NCI-H2196 (cell line): ENCODE measurements around the gene BAAT.

Source experiments
- DNase-seq: peaks from one replicate; lab custom pipeline; 2025; ENCODE audit not compliant: unreplicated experiment; lab: John Stamatoyannopoulos, UW

The BAAT gene

GRCh38 chr9:101398930-101399642 lies 14.3 kb upstream of the BAAT start:
- peak; percentile 17 for DNase-seq

DNA sequence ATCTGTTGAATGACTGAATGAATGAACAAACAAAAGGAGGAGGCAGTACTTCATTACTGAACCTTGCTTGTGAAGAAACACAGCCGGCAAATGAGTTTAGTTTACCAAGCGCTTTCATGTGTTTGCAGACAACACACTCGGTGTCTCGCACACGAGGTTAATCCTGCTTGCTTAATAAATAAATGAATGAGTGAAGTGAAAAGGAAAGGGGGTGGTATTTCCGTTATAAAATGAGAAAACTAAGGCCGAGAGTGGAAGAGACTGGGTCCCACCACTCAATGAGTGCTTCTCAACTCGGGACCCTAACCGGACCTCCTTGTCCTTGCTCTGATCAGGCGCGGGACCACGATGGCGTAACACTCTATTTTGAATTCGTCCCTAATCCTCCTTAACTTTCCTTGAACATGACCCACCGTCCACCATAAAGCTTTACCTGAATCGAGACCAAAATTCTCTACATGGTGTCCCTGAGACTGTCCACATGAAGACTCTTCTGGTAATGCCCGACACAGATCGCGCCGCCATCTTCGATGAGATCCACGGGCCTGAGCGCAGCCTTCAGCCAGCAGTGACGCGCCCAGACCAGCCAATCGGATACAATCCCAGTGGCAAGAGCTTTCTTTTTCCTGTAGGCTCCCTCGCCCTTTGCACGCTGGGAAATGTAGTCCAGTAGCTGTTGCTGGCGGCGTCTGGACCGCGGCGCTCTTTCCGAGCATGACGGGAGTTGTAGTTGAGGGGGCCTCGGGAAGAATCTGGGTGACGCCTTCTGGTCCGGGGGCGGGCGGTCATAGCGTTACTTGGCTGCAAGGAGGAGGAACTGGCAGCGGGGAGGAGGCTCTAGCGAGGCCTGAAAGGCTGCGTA lies 13.5 kb upstream of the BAAT start, which contains the start of the genes MRPL50 and ZNF189:
MRPL50 (minus strand) TSS at position 551 of the 862 bp plus-strand sequence; CDS start at position 525, 26 bp downstream.
ZNF189 (plus strand) TSS at position 784 of the 862 bp plus-strand sequence. CDS start 306 bp downstream, outside the sequence.
- peak; percentile 96 for DNase-seq

DNA sequence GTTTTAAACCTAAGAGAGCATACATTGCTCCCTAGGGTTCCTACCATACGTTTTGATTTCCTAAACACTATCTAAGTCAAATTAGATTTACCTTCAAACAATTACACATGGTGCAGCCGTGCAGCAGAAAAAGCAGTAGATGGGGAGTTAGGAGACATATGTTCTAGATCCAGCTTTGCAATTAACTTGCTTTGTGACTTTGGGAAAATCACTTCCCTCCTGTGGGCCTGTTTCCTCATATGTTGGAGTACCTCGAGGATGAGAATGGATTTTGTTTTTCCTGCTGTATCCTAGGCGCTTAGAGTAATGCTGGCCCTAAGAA lies 12.9 kb upstream of the BAAT start:
- DNase-seq = no peak

DNA sequence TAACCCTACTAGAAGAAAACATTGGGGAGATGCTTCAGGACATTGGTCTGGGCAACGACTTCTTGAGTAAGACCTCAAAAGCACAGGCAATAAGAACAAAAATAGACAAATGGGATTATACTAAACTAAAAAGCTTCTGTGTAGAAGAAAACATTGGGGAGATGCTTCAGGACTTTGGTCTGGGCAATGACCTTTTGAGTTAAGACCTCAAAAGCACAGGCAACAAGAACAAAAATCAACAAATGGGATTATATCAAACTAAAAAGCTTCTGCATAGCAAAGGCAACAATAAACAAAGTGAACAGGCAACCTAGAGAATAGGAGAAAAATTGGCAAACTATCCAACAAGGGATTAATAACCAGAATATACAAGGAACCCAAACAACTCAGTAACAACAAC lies 9.9 kb upstream of the BAAT start:
- DNase-seq = no peak

DNA sequence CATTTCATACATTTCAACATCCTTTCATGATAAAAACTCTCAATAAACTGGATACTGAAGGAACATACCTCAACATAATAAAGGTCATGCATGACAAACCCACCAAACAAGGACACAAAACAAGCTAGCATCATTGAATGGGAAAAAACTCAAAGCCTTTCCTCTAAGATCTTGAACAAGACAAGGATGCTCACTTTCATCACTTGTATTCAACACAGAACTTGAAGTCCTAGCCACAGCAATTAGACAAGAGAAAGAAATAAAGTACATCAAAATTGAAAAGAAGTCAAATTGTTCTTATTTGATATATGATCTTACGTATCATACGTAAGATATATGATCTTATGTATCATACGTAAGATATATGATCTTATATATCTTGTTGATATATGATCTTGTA lies 8.3 kb upstream of the BAAT start:
- DNase-seq = no peak

GRCh38 chr9:101388507-101388993 lies 3.7 kb upstream of the BAAT start:
- peak; percentile 13 for DNase-seq

- peak; percentile 71 for DNase-seq
Measured at GRCh38 chr9:101387871-101388506, 3.2 kb upstream of the BAAT start.

GRCh38 chr9:101383361-101383760 lies 1.4 kb downstream of the BAAT start:
- DNase-seq = no peak

DNA sequence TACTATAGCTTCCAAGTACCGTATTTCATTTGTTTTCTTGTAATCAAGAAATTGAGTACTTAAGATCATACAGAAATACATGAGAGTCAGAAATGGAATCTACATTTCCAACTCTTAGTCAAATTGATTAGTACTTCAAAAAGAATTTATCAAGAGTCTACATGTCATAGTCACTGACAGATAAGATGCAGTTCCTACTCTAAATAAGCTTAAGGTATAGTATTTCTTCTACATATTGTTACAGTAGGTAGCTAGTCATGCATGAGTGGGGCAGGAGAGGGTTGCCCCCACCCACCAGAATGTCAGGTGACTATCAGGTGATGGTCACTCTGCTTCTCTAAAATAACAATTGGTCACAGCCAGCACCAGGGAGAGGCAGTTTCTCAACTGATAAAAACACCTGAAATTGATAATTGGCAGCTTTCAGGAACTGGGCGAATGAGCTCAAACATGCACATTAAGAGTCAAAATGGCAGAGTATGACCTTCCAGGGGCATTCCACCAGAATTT lies 2.9 kb downstream of the BAAT start:
- DNase-seq = no peak

- no peak for DNase-seq
Measured at GRCh38 chr9:101381118-101381517, 3.7 kb downstream of the BAAT start.

- DNase-seq = no peak
Measured at GRCh38 chr9:101380295-101380694, 4.5 kb downstream of the BAAT start.

DNA sequence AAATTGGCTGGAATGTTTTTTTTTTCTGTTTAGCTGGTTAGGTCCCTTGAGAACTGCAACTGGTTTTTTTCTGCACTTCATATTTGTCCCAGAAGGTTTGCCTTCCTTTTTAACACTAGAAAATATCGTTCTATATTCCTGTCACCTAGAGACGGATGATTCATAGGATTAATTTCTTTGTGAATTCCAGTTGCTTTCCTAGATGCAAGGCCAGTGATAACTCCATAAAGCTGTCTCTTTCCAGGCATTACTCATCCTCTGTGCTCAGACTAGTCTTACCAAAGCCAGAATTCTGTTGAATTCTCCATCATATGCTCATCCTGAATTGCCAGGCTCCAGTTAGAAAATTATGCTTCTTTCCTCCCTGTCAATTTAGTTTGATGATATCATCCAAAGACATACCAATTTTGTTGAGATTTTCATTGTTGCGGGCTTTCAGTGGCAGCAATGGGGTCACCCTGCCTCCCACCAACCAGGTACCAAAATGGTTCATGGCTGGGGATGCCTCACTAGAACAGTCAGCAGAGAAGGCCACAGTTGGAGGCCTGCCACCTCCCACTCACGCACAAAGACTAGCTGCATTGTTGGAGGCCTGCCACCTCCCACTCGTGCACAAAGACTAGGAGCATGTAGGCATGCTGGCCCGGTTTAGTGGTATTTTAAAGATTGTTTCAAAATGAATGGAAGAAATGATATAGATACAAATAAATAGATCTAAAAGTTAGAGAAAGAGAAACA lies 8.5 kb downstream of the BAAT start:
- DNase-seq = no peak

DNA sequence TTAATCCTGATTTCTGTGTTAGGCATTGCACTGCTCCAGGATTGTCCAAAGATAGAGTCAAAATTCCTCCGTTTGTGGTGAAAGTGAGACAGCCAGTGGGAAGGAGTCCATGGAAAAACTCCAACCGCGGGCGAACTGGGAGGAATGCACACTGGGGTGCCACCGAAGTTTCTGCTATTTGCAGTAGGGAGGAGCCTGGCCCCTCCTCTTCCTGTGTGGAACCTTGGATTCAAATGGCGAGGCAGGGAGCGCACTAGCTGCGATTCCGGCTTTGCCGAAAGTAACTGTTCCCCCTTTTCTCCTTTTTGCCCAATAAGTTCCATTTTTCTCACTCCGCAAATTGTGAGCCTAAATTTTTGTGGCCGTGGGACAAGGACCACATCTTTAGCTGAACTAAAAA lies 9.3 kb downstream of the BAAT start:
- DNase-seq = no peak

GRCh38 chr9:101372327-101373118 lies 12.3 kb downstream of the BAAT start:
- peak; percentile 7 for DNase-seq

DNA sequence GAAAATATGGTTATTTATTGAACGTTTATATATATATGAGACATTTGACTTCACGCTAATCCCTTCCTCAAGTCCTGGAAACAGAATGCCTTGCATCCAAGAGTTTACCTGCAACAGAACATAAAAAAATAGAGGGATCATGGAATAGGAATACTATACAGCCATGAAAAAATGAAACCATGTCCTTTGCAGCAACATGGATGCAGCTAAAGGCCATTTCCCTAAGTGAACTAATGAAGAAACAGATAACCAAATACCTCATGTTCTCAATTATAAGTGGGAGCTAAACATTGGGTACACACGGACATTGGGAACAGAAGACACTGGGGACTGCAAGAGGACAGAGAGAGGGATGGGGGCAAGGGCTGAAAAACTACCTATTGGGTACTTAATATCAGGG lies 13.0 kb downstream of the BAAT start:
- DNase-seq = no peak

GRCh38 chr9:101369884-101370531 lies 14.8 kb downstream of the BAAT start:
- no peak for DNase-seq

DNA sequence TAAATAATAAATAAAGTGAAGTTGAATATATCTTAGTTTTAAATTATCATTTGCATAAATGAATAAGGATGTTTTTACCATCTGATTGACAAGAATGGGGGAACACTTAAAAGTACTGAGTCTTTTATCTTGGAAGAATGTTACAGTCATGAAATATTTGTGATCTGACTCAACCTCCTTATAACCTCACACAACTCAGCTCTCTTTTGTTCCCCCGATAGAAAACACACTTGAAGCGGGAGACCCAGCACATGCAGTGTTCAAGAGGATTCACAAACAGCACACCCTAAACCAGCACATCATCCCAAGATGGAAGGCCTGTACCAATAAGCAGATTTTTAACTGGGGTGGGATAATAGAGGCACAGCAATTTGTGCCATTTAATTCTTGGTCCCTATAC lies 15.5 kb downstream of the BAAT start:
- DNase-seq = no peak

- no peak for DNase-seq
Measured at GRCh38 chr9:101367323-101367722, 17.5 kb downstream of the BAAT start.

GRCh38 chr9:101366038-101366756 lies 18.6 kb downstream of the BAAT start:
- no peak for DNase-seq
